NCI-H1092 treated with DMSO at 0.1 percent for 48 hours (cell line): ENCODE data around the gene ADCYAP1R1.

Experiments used
- DNase-seq: peaks from one replicate; lab custom pipeline; 2025; lab: John Stamatoyannopoulos, UW

ADCYAP1R1 gene

DNA sequence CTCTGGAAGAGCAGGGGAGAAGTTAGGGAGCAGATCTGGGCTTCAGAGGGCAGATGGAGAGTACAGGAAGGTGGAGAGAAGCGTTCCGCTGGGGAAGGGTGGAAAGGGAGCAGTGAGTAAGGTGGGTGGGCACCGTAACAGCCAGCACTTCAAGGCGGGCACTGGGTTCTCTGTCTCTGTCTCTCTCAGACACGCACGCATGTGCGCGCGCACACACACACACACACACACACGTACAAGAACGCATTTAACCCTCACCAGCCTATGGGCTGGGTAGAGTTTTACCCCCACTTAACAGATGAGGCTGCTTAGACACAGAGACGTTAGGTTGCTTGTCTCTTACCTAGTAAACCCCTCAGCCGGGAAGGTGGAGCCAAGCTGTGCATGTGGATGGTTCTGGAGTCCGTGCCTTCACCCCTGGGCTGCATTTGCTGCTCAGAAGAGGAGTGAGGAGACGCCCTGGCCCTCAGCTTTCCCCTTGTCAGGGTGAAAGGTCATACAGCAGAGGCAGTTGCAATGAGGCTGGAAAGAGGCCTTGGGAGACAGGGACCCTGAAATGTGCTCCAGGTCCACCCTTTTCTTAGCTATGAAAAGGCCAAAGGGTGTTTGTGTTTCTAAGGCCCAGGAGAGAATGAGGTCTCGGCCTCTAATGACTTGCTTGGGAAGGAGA lies 16.0 kb downstream of the ADCYAP1R1 start:
- no peak for DNase-seq

DNA sequence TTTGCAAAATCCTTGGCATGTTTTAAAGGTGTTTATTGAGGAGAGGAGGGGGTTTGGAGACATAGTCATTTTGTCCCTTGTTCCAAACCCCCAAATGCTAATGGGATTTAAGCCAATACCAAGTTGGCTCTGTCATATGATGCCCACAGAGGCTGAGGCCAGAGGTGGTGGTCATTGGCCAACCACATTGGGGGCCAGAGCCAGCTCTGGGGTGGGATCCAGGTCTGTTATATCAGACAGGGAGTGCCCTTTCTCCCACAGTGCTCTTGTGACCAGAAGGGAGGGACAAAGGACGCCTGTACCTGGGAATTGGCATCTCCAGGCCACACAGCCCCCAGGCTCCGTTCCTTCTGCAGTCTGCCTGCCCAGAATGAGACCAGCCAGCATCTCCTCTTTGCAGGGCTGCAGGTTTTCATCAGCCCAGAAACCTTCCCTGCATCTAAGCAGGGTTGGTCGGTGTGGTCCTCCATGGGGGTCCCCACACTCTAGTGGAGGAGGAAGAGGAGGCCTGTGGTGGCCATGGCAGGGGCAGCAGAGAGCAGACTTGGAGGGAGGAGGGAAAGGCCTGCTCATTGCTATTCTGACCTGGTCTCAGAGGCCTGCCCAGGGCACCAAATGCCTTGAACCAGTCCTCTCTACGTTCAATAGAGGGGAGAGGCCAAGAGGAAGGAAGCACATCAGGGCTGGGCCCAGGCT lies 17.9 kb downstream of the ADCYAP1R1 start:
- DNase-seq, result no peak

DNA sequence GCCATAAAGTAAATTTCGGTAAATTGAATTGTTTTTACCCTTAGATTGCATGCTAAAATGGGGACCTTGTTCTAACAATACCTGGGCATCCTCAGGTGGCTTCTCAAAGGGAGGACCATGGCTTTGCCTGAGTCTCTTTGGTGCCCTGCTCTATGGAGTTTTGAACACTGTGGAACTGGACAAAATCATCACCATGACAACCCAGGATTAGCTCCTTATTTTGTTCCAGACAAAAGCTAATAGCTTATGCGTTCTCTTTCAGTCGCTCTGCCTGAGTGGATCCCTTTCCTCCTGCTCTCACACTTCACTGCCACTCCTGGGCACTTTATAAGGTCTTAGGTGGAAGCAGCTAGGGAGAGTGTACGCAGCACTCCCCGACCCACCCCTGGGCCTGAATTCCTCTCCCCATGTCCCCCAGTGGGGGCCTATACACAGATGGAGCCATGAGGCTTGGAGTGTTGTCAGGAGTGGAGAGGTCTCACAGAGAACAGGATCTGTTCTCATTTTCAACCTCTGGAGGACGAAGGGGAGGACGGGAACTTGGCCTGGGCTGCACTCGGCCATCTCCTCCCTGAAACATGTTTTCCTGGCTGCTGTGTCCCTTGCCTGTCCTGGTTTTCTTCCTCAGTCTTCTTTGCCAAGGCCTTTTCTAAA lies 19.0 kb downstream of the ADCYAP1R1 start:
- DNase-seq, result no peak

DNA sequence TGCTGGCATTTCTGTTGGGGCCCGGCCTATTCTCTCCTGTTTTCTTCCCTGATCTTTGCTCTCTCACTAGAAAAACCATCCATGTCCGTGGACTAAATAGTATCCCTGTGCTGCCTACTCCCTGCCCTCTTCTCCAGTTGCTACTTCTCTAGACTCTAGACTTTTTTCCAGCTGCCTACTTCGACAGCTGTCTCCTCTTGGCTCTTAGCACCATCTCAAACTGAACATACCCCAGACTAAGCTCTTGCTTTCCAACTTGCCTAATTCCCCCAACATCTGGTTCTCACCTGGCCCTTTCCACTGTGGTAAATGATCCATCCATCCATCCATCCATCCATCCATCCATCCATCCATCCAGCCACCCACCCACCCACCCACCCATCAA lies 19.5 kb downstream of the ADCYAP1R1 start:
- no peak for DNase-seq

DNA sequence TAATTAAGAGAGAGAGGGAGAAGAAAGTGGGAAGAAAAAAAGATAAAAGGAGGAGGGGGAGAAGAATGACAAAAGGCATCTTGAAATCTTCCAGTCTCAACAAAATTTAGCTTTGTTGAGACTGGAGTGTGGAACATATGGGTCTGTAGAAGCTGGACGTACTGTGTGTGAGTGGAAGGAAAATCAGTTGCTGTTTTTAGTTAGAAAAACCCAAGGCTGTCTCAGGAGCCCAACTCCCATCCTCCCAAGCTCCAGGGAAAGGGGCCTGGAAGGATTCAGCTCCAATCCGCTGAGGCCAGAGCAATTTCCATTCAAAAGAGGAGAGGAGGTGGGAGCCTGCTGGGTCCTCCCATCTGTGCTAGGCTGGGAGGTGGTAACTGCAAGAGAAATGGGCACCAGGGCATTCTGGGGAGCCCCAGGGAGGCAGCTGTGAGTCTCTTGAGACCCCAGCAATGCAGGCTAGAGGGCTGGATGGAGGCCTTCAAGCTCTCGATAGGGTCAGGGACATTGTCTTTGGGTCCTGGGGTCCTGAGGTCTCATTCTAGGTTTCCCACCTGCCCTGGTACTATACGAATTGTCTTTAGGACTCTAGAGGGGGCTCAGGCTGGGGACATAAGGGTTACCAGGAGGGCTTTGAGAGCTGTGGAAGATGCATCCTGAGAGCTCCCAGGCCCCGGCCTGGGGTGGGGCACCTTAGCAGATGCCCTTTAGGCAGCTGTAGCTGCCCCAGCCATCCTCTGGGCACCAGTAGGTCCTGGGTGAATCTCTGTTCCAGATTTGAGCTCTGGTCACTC lies 21.4 kb downstream of the ADCYAP1R1 start:
- no peak for DNase-seq

DNA sequence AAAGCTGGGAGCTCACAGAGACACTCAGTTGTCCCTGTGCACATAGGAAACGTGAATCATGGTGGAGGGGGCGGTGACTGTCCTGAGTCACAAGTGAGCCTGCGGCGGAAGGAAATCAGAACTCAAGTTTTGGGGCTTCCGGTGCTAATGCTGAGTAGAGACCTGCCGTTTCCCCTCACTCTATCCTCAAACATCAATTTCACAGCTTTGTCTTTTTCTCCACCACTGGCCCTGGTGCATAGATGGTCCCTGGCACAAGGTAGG lies 21.9 kb downstream of the ADCYAP1R1 start:
- DNase-seq, result no peak

DNA sequence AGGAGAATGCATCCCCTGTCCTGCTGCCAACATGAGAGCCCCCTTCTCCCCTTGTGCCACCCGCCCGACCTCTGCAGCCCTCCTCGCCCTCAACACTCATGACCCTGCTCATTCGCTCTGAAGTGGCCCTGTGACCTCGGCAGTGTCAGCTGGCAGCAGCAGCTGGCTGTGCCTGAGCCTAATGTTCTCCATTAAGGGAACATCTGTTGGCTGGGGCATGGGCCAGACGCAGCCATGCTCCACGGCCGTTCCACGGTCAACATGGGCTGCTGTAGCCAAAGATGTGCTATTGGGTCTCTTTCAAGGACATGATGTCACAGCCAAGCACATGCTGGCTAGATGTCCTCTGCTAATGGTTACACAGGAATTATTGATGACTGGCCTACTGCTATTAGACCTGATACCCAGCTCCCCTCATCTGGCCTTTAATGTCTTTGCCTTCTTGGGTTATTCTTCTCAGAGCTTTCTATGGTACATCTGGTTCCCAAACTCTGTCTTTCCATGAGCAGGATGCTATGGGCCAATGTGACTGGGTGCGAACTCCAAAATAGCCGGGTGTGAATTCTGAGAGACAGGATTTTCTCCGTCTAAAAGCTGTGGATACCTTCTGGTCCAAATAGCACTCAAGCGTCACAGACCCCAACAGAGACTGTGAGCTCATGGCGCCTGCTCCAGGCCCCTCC lies 22.4 kb downstream of the ADCYAP1R1 start:
- no peak for DNase-seq

DNA sequence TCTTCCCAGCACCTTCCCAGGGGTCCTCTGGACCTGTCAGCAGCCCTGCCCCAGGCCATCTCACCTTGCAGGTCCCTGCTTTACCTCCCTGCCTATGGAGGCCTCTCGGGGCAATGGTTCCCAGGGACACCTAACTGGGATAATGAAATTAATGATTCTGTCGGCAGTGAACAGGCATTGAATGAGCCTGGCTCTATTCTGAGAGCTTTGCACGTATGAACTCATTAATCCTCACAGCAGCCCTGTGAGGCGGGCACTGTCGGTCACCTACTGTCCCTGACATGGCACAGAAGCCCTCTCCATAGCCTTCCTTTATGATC lies 22.9 kb downstream of the ADCYAP1R1 start:
- DNase-seq, result no peak

DNA sequence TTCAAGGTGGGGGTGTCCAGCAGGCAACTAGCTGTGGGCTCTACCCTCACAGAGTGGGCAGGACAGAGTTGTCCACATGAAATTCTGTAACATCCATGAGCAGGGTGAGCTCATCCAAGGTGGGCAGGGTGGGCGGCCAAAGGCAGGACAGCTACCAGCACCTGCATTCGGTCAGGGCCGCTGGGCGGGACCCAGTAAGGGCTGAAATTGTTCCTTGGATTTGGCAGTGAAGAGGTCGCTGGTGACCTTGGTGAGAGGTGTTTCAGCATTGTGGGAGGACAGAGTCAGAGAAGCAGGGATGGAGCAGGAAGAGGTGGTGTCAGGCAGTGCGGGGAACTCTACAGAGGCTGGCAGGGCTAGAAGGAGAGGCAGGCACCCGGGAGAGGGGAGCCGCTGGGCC lies 23.9 kb downstream of the ADCYAP1R1 start:
- no peak for DNase-seq

DNA sequence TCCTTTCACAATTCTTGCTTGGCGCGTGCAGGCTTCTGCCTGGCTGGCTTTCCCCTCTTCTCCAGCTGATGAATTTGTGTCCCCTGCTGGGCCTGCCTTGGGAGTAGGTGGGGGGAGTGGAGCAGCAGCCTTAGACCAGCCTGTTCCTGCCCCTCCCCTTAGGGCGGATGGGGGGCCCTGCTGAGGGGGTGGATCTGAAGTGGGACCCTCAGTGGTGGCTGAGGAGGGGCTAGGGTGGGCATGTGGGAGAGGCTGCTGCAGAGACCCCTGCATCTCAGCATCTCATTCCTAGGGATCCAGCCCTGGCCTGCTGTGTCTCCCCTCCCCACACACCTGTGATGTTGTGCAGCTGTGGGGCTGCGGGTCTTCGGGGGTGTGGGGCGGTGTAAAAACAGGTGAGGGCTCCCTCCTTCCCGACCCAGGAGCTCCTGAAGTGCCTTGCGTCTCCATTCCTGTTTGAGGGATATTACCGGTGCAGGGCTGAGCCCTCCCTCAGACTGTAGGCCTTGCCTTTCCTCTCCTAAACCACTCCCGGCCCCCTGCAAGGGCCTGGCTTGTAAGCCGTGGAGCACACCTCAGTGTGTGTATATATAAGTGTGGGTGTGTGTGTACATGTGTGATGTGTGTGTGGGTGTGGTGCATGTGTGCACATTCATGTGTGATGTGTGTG lies 24.7 kb downstream of the ADCYAP1R1 start:
- DNase-seq, result no peak

DNA sequence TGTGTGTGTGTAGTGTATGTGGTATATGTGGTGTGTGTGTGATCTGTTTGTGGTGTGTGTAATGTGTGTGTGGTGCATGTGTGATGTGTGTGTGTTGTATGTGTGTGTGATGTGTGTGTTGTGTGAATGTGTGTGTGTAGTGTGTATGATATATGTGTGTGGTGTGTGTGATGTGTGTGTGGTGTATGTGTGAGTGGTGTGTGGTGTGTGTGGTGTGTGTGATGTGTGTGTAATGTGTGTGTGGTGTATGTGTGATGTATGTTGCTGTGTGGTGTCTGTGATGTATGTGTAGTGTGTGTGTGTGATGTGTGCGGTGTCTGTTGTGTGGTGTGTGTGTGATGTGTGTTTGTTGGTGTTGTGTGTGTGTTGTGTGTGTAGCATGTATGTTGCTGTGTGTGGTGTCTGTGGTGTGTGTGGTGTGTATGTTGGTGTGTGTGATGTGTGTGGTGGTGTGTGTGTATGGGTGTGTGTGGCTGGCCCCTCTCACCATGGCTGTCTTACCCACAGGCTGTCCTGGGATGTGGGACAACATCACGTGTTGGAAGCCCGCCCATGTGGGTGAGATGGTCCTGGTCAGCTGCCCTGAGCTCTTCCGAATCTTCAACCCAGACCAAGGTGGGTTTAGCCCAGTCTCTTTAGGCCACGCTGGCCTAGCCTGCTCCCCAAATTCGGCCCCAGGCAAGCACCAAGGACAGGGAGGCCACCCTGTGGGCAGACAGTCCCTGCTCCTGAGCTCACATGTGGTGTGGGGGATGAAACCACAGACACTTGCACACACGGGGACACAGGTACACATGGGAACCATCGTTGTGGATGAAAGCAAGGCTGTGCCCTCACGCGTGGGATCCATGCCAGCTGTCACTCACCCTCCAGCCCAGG lies 25.6 kb downstream of the ADCYAP1R1 start:
- DNase-seq, result no peak

DNA sequence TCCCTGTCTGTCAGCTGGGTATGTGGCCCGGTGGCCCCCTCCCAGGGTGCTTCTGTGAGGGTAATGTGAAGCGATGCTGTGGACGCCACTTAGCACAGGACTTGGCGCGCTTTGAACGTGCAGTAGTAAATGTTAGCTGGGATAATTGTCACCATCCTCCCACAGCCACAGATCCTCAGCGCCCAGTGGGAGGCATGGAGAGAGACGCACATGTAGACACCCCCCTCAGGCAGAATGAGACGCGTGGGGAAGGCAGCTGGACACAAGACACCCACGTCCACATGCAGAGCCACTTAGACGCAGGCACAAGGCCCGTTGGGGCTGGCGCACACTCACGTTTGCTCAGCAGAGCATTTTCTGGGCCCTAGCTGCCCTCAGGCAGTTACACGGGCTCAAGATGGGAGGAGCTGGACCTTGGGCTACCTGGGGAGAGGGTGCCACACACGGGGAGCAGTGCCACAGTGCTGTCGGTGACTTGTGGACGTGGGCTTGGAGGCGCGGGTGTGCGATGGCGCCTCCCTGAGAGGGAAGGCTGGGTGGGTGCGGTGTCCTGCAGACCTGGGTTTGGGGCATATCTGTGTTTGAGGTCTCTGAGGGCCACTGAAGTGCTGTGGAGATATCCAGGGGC lies 26.4 kb downstream of the ADCYAP1R1 start:
- no peak for DNase-seq

DNA sequence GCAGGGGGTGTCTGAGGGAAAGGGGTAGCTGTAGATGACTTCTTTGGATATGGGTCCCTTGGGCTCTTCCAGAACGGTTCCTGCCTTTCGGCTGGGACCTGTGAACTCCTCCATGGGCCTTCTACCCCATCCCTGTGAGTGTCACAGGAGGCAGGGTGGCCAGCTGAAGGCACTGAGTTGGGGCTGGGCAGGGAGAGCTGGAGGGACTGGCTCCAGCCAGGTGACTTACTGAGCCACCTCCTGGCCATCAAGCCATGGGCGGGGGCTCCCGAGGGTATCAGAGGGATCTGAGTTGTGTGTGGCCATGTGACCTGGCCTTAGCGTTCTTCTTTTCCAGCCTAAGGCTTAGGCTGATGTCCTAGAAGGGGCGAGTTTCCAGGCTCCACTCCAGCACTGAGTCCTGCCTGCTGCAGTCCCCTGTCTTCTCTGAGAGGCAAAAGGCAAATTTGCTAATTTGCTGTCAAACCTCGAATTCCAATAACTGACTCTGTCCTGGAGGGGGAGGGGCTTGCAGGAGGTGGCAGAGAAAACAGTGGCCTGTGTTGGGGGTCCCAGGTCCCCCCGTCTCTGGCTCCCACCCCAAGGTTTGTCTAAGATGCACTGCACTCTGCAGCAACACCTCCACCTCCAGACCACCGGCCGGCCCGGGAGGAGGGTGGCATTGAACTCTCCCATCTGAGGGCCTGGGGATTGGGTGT lies 27.2 kb downstream of the ADCYAP1R1 start:
- DNase-seq, result no peak

DNA sequence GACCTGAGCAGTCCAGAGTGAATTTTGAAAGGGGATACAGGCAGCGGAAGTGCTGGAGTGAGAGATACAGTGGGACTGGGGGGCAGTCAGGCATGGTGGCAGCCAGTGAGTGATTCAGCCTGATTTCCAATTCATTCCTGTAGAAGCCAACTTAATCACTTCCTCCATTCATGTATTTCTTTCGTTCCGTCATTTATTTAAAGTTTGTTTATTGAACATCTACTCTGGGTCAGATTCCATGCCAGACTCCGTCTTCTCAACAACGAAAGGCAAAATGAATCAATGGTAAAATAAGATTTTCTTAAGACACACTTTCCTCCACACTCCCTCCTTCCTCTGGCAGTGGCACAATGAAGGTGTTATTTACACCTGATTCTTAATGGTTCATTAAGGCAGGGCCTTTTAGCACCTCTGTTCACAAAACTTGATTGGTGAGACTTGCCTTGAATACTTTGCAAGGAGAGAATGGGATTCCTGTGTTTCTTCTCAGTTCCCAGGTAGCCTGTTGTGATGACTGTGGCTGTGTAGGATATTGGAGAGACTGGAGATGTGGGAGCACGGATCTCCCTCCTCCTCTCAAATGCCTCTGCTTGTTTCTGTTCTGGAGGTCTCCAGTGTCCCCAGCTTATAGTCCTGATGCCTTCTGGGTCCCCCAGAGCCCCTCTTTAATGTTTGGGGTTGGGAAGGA lies 27.9 kb downstream of the ADCYAP1R1 start:
- no peak for DNase-seq

DNA sequence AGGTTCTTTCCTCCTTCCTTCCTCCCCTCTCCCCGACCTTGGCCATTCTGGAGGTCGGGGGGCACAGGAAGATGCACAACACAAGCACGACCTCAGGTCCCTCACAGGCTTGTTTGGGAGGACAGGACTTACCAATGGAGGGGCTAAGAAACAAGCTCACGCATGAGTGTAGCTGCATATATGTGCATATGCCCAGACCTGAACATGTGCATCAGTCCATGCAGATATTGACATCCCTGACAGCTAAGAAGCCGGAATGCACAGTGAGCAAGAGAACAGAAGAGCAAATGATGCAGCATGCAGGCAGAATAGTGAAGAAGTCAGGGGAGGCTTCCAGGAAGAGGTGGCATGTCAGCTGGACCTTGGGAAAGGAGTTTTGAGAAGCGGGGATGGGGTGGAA lies 28.7 kb downstream of the ADCYAP1R1 start:
- DNase-seq, result no peak

DNA sequence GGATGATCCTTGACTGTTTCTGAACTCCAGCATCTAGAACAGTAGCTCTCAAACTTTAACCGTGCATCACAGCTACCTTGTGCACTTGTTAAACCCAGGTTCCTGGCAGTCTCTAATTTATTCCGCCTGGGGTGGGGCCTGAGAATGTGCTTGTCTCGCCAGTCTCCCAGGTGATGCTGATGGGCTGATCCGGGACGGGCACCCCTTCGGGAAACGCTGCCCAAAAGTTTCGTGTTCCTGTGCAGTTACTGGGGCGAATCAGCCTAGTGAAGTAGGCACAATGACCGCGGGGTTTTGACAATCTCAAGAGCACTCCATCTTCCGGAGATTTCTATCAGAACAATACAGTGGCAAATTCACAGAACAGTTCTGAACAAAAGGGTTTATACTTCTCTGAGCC lies 29.9 kb downstream of the ADCYAP1R1 start:
- DNase-seq, result no peak

DNA sequence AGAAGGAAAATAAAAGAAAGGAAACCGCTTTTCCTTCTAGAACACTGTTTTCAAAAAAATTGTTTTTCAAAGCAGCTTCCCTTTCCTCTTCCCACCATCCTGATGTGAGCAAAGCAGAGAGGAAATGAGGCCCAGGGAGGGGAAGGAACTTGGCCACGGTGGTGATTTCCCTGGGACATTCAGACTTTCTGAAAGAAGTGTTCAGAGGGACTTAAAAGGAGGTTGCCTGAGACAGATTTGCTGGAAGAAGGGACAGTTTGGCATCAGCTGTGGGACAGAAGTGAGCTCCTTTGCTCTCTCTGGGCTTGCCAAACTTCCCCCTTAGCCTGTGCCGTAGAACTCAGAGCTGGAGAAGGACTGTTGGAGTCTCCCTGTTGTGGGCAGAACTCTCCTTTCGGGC lies 30.3 kb downstream of the ADCYAP1R1 start:
- no peak for DNase-seq

DNA sequence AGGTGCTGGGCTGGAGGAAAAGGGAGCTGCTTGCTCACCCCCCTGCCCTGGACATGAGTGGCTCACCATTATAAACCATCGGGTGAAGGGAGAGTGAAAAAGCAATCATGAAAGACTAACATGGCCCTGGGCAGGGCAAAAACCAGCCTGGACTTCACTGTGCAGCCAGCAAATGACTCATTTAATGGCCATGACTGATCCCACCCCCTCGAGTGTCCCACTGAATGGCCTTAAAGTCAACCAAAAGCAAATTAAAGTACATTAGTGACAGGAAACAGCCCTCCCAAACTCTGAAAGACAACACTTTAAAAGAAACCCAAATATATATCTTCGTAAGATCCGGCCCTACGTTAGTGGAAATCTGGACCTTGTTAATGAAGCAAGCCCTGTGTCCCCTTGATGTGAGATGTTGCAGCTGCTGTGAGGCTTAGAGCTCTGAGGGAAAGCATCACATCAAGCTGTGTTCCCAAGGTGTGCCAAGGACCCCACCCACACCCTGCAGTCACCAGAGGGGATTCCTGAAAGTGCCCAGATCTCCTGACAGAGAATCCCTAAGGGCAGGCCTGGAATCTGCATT lies 31.2 kb downstream of the ADCYAP1R1 start:
- DNase-seq, result no peak

DNA sequence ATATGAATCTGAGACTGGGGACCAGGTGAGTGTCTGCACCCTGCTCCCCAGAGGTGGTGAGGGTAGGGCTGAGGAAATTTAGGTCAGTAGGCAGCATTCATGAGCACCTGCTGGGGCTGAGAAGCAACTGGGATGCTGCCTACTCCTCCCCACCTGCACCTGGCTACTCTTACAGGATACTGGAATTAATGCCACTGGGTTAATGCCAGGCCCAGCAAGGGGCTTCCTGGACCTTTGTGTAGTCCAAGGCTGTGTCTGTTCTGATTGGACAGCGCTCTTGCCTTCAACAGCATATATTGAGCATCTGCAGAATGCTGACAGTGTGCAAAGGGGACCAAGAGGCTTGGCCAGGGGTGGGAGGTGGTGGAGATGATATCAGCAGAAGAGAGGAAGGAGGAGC lies 32.1 kb downstream of the ADCYAP1R1 start:
- no peak for DNase-seq
